ENCODE results near the gene NOTO.

The NOTO gene

DNA sequence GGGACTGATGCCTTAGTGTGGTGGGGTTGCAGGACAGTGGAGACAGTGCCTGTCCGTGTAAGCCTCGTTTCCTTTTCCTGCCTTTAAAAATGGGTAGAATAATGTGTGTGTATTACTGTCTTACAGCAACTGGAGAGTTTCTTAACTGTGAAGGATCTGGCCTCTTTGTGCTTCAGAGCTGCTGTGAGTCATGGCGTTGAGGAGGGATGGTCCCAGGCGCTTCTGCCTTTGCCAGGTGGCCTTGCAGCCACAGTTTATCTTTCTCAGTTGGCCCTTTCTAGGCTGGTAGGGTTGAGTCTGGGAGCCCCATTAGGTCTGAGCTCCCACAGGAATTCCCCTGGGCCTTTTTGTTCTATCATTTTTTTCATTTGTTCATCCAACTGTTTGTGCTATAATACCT, 21.4 kb downstream of the NOTO start:
- TF ChIP-seq, protein P1, sequence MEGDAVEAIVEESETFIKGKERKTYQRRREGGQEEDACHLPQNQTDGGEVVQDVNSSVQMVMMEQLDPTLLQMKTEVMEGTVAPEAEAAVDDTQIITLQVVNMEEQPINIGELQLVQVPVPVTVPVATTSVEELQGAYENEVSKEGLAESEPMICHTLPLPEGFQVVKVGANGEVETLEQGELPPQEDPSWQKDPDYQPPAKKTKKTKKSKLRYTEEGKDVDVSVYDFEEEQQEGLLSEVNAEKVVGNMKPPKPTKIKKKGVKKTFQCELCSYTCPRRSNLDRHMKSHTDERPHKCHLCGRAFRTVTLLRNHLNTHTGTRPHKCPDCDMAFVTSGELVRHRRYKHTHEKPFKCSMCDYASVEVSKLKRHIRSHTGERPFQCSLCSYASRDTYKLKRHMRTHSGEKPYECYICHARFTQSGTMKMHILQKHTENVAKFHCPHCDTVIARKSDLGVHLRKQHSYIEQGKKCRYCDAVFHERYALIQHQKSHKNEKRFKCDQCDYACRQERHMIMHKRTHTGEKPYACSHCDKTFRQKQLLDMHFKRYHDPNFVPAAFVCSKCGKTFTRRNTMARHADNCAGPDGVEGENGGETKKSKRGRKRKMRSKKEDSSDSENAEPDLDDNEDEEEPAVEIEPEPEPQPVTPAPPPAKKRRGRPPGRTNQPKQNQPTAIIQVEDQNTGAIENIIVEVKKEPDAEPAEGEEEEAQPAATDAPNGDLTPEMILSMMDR (conservative IDR thresholded peaks at IDR 0.05; ENCODE audit: low read depth), result no peak
- ChIA-PET CTCF (interaction anchor here (1.1 kb wide), 1 partner anchor 12 kb away, joined by 7 read pairs; no protein-coding TSS in a partner anchor), POLR2A (ENCODE audit: low non-redundant PET) (no interaction called here)
- DNase-seq (ENCODE audit: low spot score), result no peak
- H3K27ac ChIP-seq, result no peak overlapping the region

GRCh38 chr2:73225513-73226360, 23.4 kb downstream of the NOTO start:
- TF ChIP-seq, protein P1 (conservative IDR thresholded peaks at IDR 0.05; ENCODE audit: low read depth), result no peak
- 0 out of 2 replicates have a peak overlapping the region, but pooled peaks have one; percentile 7 for H3K27ac ChIP-seq
- CTCF ChIA-PET, result interaction anchor here (0.6 kb wide), 2 partner anchors 10 to 203 kb away, joined by 3 to 4 read pairs; no protein-coding TSS in a partner anchor
- no peak for DNase-seq (ENCODE audit: low spot score)
- POLR2A ChIA-PET (ENCODE audit: low non-redundant PET), result no interaction called here

GRCh38 chr2:73227086-73227485, 24.7 kb downstream of the NOTO start:
- ChIA-PET CTCF (no interaction called here), POLR2A (ENCODE audit: low non-redundant PET) (no interaction called here)
- no peak overlapping the region for H3K27ac ChIP-seq
- TF ChIP-seq, protein P1 (conservative IDR thresholded peaks at IDR 0.05; ENCODE audit: low read depth), result no peak
- no peak for DNase-seq (ENCODE audit: low spot score)

GRCh38 chr2:73228631-73229030, 26.3 kb downstream of the NOTO start:
- no peak for DNase-seq (ENCODE audit: low spot score)
- CTCF ChIA-PET, result no interaction called here
- TF ChIP-seq, protein P1 (conservative IDR thresholded peaks at IDR 0.05; ENCODE audit: low read depth), result no peak
- POLR2A ChIA-PET (ENCODE audit: low non-redundant PET), result no interaction called here
- no peak overlapping the region for H3K27ac ChIP-seq

DNA sequence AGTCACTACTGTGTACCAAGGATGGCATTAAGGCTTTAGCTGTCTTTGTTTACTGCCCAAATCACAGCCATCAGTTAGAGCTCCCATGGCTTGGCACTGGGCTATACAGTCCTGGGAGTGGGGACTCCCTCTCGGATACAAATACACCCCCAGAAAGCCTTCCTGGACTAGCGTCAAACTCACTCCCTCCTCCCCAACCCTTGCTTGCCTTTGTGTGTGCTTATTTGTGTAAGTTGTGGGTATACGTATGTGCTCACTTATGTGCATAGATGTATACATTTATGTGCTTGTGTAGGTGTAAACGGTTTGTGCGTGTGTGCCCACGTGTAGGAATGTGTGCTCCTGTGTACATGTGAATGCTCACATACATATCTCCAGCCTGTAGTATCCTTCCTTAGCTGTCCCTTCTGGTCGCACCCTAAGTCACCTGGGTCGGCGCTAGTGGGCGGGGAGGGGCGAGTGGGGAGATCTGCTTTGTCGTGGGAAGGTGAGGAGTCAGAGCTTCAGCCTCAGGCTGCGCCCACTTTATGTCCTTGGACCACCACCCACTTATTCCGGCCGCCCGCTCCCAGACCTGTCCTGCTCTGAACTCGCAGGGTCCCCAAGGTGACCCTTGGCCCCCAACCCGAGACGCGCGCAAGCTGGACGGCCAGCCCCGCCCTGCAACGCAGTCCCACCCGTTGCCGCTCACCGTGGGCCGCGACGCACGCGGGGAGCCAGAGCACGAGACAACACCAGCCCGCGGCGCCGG, 30.2 kb downstream of the NOTO start:
- peak overlapping the region; percentile 89 for H3K27ac ChIP-seq
- ChIA-PET POLR2A (ENCODE audit: low non-redundant PET) (interaction anchor here (0.9 to 2.1 kb wide), 2 partner anchors 12 kb away, joined by 3 to 12 read pairs; no protein-coding TSS in a partner anchor), CTCF (interaction anchor here (0.6 to 1.4 kb wide), 3 partner anchors 28 to 620 kb away, joined by 3 to 8 read pairs (median 5); no protein-coding TSS in a partner anchor)
- TF ChIP-seq, protein P1 (conservative IDR thresholded peaks at IDR 0.05; ENCODE audit: low read depth), result no peak
- no peak for DNase-seq (ENCODE audit: low spot score)
